ENCODE data around the gene CALHM5.

- TF ChIP-seq EZH2 (IDR thresholded peaks at IDR 0.05; ENCODE audit: insufficient read depth, poor library complexity, severe bottlenecking) (no peak), EZH2phosphoT487 (IDR thresholded peaks at IDR 0.05; ENCODE audit: insufficient read depth, low read depth) (no peak)
Measured at GRCh38 chr6:116467096-116467495, 44.3 kb upstream of the CALHM5 start.
